ENCODE measurements around the gene TBC1D16. TPM values are rescaled to one million over a fixed set of nuclear protein-coding genes. Genes with fewer than 3 reads are reported as not detected.

TBC1D16 gene
- total RNA-seq, 1 experiment from 2014 or later: 55.4 TPM

- DNase-seq: no peak
- intact Hi-C loops (cut with micrococcal nuclease; ENCODE audit: unreplicated experiment): no loop called here
- TF ChIP-seq CTCF (IDR thresholded peaks at IDR 0.05; ENCODE audit: insufficient read depth in 1 of 2, low read depth in 1 of 2, low read length in 1 of 2, severe bottlenecking in 1 of 2, unreplicated experiment in 1 of 2): no peak
- no peaks in the 10 kb centered on the region for H3K27me3 ChIP-seq (replicated peaks; ENCODE audit: control insufficient read depth, insufficient read depth, low read length)
- CTCF ChIA-PET: no interaction called here
- H3K9me3 ChIP-seq: no peaks in the 10 kb centered on the region
- H3K36me3 ChIP-seq (ENCODE audit: control insufficient read depth, insufficient read depth, low read length): no peaks in the 10 kb centered on the region; the same call in 1 of the 2 replicates
- no peak overlapping the region for H3K4me3 ChIP-seq (ENCODE audit: low read depth, low read length)
- Mint-ChIP-seq H3K27me3 (ENCODE audit: insufficient read depth, unreplicated experiment) (no peaks in the 10 kb centered on the region), H3K27ac (ENCODE audit: unreplicated experiment) (no peak overlapping the region), H3K4me3 (ENCODE audit: unreplicated experiment) (no peak overlapping the region), H3K9me3 (ENCODE audit: unreplicated experiment) (no peaks in the 10 kb centered on the region), H3K4me1 (ENCODE audit: low read depth, unreplicated experiment) (peaks cover 9% of the 10 kb centered on the region), H3K36me3 (ENCODE audit: insufficient read depth, unreplicated experiment) (no peaks in the 10 kb centered on the region)
- no peaks in the 10 kb centered on the region for H3K4me1 ChIP-seq
- POLR2A ChIA-PET: no interaction called here
- no TSS peak for BruUV-seq (replicated peaks)
Measured at GRCh38 chr17:80026359-80027042, 9.2 kb downstream of the TBC1D16 start.

GRCh38 chr17:80025796-80026195 lies 9.9 kb downstream of the TBC1D16 start:
- Histone ChIP-seq H3K27me3 (replicated peaks; ENCODE audit: control insufficient read depth, insufficient read depth, low read length) (no peaks in the 10 kb centered on the region), H3K9me3 (no peaks in the 10 kb centered on the region), H3K36me3 (ENCODE audit: control insufficient read depth, insufficient read depth, low read length) (no peaks in the 10 kb centered on the region), H3K4me1 (no peaks in the 10 kb centered on the region), H3K4me3 (ENCODE audit: low read depth, low read length) (no peak overlapping the region)
- ChIA-PET CTCF (no interaction called here), POLR2A (no interaction called here)
- no TSS peak for BruUV-seq (replicated peaks)
- TF ChIP-seq CTCF (IDR thresholded peaks at IDR 0.05; ENCODE audit: insufficient read depth in 1 of 2, low read depth in 1 of 2, low read length in 1 of 2, severe bottlenecking in 1 of 2, unreplicated experiment in 1 of 2): no peak
- no peaks in the 10 kb centered on the region for H3K9me3 Mint-ChIP-seq (ENCODE audit: unreplicated experiment)
- no peak for DNase-seq
- H3K4me1 Mint-ChIP-seq (ENCODE audit: low read depth, unreplicated experiment): peaks cover 9% of the 10 kb centered on the region
- no peak overlapping the region for H3K27ac Mint-ChIP-seq (ENCODE audit: unreplicated experiment)
- H3K36me3 Mint-ChIP-seq (ENCODE audit: insufficient read depth, unreplicated experiment): no peaks in the 10 kb centered on the region
- intact Hi-C loops (cut with micrococcal nuclease; ENCODE audit: unreplicated experiment): no loop called here
- no peak overlapping the region for H3K4me3 Mint-ChIP-seq (ENCODE audit: unreplicated experiment)
- no peaks in the 10 kb centered on the region for H3K27me3 Mint-ChIP-seq (ENCODE audit: insufficient read depth, unreplicated experiment)

GRCh38 chr17:80025140-80025539 lies 10.5 kb downstream of the TBC1D16 start:
- intact Hi-C loops (cut with micrococcal nuclease; ENCODE audit: unreplicated experiment): no loop called here
- no peak for TF ChIP-seq CTCF (IDR thresholded peaks at IDR 0.05; ENCODE audit: insufficient read depth in 1 of 2, low read depth in 1 of 2, low read length in 1 of 2, severe bottlenecking in 1 of 2, unreplicated experiment in 1 of 2)
- no peaks in the 10 kb centered on the region for H3K27me3 Mint-ChIP-seq (ENCODE audit: insufficient read depth, unreplicated experiment)

More at GRCh38 chr17:80025140-80025539, 10.5 kb downstream of the TBC1D16 start:
- Histone ChIP-seq H3K4me1 (no peaks in the 10 kb centered on the region), H3K4me3 (ENCODE audit: low read depth, low read length) (no peak overlapping the region), H3K36me3 (ENCODE audit: control insufficient read depth, insufficient read depth, low read length) (no peaks in the 10 kb centered on the region), H3K27me3 (replicated peaks; ENCODE audit: control insufficient read depth, insufficient read depth, low read length) (no peaks in the 10 kb centered on the region), H3K9me3 (no peaks in the 10 kb centered on the region)
- Mint-ChIP-seq H3K9me3 (ENCODE audit: unreplicated experiment) (no peaks in the 10 kb centered on the region), H3K36me3 (ENCODE audit: insufficient read depth, unreplicated experiment) (no peaks in the 10 kb centered on the region), H3K4me1 (ENCODE audit: low read depth, unreplicated experiment) (peaks cover 9% of the 10 kb centered on the region), H3K4me3 (ENCODE audit: unreplicated experiment) (no peak overlapping the region), H3K27ac (ENCODE audit: unreplicated experiment) (no peak overlapping the region)
- ChIA-PET CTCF (no interaction called here), POLR2A (no interaction called here)
- no peak for DNase-seq
- BruUV-seq (replicated peaks): no TSS peak
